Measurements from ENCODE around the gene LRRC74B. TPM values are rescaled to one million over a fixed set of nuclear protein-coding genes. Genes with fewer than 3 reads are reported as not detected.

The LRRC74B gene
- total RNA-seq, 4 donors from 2014 or later, result not detected

- intact Hi-C loops (cut with DNase I; ENCODE audit: low total_unique reads), result no loop called here
- Histone ChIP-seq H3K4me1 (no peaks in the 10 kb centered on the region), H3K4me3 (no peak overlapping the region), H3K9me3 (no peaks in the 10 kb centered on the region), H3K36me3 (no peaks in the 10 kb centered on the region), H3K27ac (no peak overlapping the region), H3K27me3 (peaks cover 0 to 6% (median 4%) of the 10 kb centered on the region in 3 donors)
- in situ Hi-C loops (cut with MboI; ENCODE audit: low sequenced_read_pairs in 4 of 4), result loop anchor here in 1 of 4 donors (10.0 kb wide), 1 partner anchor 63 kb away; the partner anchor contains the start of gene SLC7A4
- no peak for TF ChIP-seq POLR2A (IDR thresholded peaks at IDR 0.05)
- no peak for ATAC-seq
- DNase-seq, result no peak
Measured at GRCh38 chr22:21098099-21098671, 52.4 kb downstream of the LRRC74B start.

GRCh38 chr22:21099578-21099977 is 53.8 kb downstream of the LRRC74B start:
- no peaks in the 10 kb centered on the region for H3K9me3 ChIP-seq
- no peaks in the 10 kb centered on the region for H3K36me3 ChIP-seq
- no peak overlapping the region for H3K27ac ChIP-seq
- no peak for TF ChIP-seq POLR2A (IDR thresholded peaks at IDR 0.05)
- TF ChIP-seq CTCF (IDR thresholded peaks at IDR 0.05 in 4 of 5, conservative IDR thresholded peaks at IDR 0.05 in 1 of 5), result no peak
- no peaks in the 10 kb centered on the region for H3K4me1 ChIP-seq
- no peak for DNase-seq
- peaks cover 0 to 6% (median 4%) of the 10 kb centered on the region in 3 donors for H3K27me3 ChIP-seq
- H3K4me3 ChIP-seq, result no peak overlapping the region
- intact Hi-C loops (cut with DNase I; ENCODE audit: low total_unique reads), result no loop called here
- ATAC-seq, result no peak
- in situ Hi-C loops (cut with MboI; ENCODE audit: low sequenced_read_pairs in 4 of 4), result loop anchor here in 1 of 4 donors (10.0 kb wide), 1 partner anchor 65 kb away; the partner anchor contains the start of gene SLC7A4

GRCh38 chr22:21100149-21101032 is 54.6 kb downstream of the LRRC74B start:
- no peak for TF ChIP-seq POLR2A (IDR thresholded peaks at IDR 0.05)
- TF ChIP-seq CTCF (IDR thresholded peaks at IDR 0.05 in 4 of 5, conservative IDR thresholded peaks at IDR 0.05 in 1 of 5), result no peak
- H3K27ac ChIP-seq, result no peak overlapping the region
- in situ Hi-C loops (cut with MboI; ENCODE audit: low sequenced_read_pairs in 4 of 4), result no loop called here
- no peaks in the 10 kb centered on the region for H3K36me3 ChIP-seq
- peaks cover 0 to 6% (median 4%) of the 10 kb centered on the region in 3 donors for H3K27me3 ChIP-seq
- DNase-seq (no peak), ATAC-seq (no peak)
- H3K4me1 ChIP-seq, result no peaks in the 10 kb centered on the region
- H3K9me3 ChIP-seq, result no peaks in the 10 kb centered on the region
- no peak overlapping the region for H3K4me3 ChIP-seq
- intact Hi-C loops (cut with DNase I; ENCODE audit: low total_unique reads), result no loop called here

GRCh38 chr22:21101877-21102638 is 56.3 kb downstream of the LRRC74B start:
- in situ Hi-C loops (cut with MboI; ENCODE audit: low sequenced_read_pairs in 4 of 4) (no loop called here), intact Hi-C loops (cut with DNase I; ENCODE audit: low total_unique reads) (no loop called here)
- no peak overlapping the region for H3K4me3 ChIP-seq
- H3K9me3 ChIP-seq, result no peaks in the 10 kb centered on the region
- TF ChIP-seq POLR2A (IDR thresholded peaks at IDR 0.05) (no peak), CTCF (IDR thresholded peaks at IDR 0.05 in 4 of 5, conservative IDR thresholded peaks at IDR 0.05 in 1 of 5) (no peak)
- ATAC-seq (no peak), DNase-seq (no peak)
- H3K27ac ChIP-seq, result no peak overlapping the region
- no peaks in the 10 kb centered on the region for H3K4me1 ChIP-seq
- H3K36me3 ChIP-seq, result no peaks in the 10 kb centered on the region
- H3K27me3 ChIP-seq, result peaks cover 2 to 6% (median 4%) of the 10 kb centered on the region in 3 donors
